Activated CD8-positive, alpha-beta memory T cell treated with anti-CD3 and anti-CD28 coated beads for 48 hours (primary cell): ENCODE measurements around the gene KRT25.

Experiments used
- DNase-seq, 3 experiments: peaks; one replicate each; pipeline ENCODE4 v3.0.0-alpha.2; 2020; ENCODE audit warnings: low read depth in 2 of 3, low spot score in 2 of 3

The KRT25 gene

GRCh38 chr17:40755231-40755630 is at the start of gene KRT25:
Gene KRT25, minus strand, starts transcription at chr17:40755331. Its CDS starts 60 bp downstream, at chr17:40755271.
- DNase-seq = no peak

GRCh38 chr17:40803617-40804082 is 48.5 kb upstream of the KRT25 start:
- peak; percentile 41 to 55 (median 52) for DNase-seq

- DNase-seq = no peak
Measured at GRCh38 chr17:40801157-40801556, 46.0 kb upstream of the KRT25 start.

DNA sequence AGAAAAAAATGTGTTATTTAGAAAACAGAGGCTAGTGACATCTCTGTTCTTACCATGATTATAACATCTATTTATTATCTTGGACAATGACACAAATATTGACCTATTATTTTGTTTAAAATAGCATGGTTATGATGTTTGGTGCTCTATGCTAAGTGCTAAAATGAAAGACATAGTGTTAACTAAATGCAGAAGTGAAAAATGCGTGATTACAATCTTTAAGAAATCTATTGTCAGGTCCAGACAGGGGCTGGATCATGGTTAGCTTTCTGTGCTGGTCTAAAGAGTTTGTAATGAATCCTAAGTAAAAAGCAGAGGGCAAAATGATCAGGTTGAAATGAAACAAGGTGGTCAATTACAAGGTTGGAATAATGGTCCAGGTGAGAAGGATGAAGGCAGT is 45.2 kb upstream of the KRT25 start:
- no peak for DNase-seq

- DNase-seq = no peak
Measured at GRCh38 chr17:40799859-40800258, 44.7 kb upstream of the KRT25 start, which contains the start of gene KRT28. Gene KRT28, minus strand, starts transcription at chr17:40799959. Its CDS starts 66 bp downstream, at chr17:40799893.

DNA sequence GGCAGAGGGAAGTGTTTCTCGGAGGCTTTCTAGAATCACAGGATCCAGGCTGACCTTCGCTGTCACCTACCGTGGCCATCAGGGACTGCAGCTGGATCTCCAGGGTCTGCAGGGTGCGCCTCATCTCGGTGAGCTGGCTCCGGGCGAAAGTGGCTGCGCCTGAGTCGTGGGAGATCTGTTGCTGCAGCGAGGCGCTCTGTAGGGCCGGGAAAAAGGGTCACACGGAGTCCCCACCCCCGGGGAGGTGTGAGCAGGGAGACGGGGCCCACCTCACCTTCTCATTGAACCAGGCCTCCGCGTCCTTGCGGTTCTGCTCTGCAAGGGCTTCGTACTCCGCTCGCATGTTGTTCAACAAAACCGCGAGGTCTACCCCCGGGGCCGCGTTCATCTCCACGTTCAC is 41.7 kb upstream of the KRT25 start:
- no peak for DNase-seq

GRCh38 chr17:40795019-40795667 is 40.0 kb upstream of the KRT25 start:
- DNase-seq = no peak

DNA sequence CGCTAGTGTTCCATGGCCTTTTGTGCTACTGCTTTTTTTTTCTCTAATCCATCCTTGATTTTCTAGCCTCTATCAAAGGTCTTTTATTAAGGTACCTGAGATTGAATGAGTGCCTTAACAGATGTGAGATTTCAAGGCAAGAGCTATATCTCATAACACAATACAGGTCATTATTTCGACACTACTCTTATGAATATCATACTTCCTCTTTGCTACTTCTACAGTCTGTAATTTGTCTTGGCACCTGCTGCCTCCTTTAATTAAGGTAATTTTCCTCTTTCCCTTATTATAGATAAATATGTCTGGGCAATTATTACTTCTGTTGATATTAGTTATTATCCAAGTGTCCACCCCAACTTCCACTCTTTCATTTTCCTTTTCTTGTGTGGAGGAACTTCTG is 39.3 kb upstream of the KRT25 start:
- DNase-seq = no peak

DNA sequence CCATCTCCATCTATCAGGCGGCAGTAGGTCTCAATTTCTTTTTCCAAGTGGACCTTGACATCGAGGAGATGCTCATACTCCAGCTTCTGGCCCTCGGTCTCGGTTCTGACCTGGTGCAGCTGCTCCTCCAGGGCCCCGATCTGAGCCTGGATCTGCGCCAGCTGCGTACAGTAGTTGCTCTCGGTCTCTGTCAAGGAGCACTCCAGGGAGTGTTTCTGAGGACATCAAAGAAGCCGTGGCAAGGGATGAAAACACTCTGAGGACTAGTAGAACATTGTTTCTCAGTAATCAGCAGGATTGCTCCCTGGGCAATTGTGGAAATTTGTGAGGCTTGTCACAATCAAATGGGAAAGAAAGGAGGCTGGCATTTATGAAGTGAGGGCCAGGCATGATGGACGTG is 38.7 kb upstream of the KRT25 start:
- DNase-seq = no peak

DNA sequence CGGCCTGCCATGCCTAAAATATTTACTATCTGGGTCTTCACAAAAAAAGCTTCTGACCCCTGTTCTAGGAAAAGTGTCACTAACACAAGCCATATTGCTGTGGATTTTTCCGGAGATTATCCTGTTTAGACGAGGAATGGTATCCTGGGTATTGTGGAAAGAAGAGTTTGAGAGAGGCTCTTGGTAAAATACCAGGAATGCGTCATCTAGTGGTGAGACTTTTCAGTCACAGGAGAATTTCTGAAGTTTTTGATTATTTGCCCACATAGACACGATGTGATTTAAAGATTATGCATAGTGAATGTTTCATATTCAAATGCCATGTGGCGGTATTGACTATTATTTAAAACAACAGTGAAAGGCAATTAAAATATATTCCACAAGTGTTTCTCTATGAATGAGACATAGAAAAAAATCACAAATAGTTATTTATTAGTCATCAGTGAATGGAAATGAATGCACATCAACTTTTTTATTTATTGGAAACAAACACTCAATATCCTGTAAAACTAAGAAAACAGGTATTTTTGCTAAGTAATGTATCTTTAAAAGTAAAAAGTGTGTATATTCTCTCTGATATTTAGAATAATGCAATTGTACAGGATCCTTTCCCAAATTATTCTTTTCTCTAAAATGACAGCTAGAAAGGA is 36.8 kb upstream of the KRT25 start:
- no peak for DNase-seq

DNA sequence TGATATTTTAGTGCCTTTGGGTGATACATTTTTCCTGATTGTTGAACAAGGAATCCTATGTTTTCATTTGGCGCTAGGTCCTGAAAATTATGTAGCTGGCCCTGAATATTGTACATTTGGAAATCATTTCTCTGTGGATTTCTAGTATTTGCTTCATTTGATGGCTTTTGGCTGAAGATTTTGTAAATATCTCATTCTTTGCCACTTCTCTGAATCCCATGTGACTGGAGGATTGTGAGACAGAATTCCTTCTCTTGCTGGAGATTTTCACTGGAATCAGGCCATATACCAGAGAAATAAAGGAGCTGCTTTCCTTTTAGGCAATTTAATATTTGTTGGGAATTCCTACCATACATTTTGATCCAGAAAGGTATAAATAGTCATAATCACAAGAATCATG is 36.0 kb upstream of the KRT25 start:
- DNase-seq = no peak

GRCh38 chr17:40782450-40782849 is 27.3 kb upstream of the KRT25 start, which contains the start of gene KRT27:
Gene KRT27, minus strand, starts transcription at chr17:40782550. Its CDS starts 57 bp downstream, at chr17:40782493.
- DNase-seq = no peak

GRCh38 chr17:40779181-40779909 is 24.2 kb upstream of the KRT25 start:
- DNase-seq = no peak

DNA sequence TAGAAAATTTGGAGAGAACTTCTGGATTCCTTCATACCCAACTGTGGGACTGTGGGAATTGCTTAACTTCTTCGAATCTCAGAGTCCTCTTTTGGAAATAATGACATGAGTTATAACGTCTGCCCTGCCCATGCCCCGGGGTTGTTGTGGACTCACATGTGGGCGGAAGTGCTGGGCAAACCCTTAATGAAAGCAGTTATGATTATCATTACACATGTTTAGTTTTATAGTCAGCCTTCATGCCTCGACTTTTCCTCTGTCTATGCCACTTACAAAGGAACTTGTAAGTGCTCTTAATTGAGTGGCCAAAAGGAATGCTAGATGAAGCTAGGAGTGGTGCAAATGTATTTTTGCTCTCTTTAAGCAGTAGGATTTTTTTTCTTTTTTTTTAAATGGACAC is 23.3 kb upstream of the KRT25 start:
- no peak for DNase-seq

DNA sequence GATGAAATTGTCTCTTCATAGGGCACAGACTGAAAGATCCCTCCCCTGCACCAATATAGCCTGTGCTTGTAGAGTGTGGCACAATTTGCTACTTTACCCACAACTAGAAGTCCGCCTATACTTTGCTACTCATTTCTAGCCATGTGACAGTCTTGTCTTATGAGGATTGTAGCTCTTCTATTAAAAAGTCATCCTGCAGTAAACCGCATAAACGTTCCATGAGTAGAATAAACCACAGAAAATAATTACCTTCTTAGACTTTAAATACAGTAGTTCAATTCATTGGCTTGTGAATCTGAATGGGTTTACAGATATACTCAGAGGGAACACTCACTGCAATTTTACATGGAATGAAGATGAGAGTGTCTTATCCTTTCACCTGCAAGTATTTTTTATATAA is 22.8 kb upstream of the KRT25 start:
- no peak for DNase-seq

GRCh38 chr17:40777459-40777858 is 22.3 kb upstream of the KRT25 start:
- DNase-seq = no peak

- no peak for DNase-seq
Measured at GRCh38 chr17:40775945-40776344, 20.8 kb upstream of the KRT25 start.

DNA sequence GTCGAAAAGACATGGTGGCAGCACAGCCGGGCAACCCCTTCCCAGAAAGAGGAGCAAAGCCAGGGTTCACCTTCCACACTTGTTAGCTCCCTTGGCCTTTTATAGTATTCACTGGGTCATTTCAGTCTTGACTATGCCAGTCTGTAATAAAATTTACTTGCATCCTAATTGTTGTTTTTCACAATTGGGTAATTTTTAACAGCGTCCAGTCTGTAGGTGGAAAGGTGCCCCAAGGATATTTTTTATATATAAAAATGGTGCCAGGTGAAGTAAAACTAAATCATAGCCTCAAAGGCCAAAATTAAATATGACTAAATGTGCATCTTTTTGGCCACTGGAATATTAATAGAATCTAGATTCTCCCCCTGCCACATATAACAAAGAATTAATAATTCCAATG is 17.0 kb upstream of the KRT25 start, which contains the start of gene KRT26:
Gene KRT26, minus strand, starts transcription at position 101 of the 400 bp plus-strand sequence. Its CDS starts 88 bp downstream, at position 13.
- DNase-seq = no peak

DNA sequence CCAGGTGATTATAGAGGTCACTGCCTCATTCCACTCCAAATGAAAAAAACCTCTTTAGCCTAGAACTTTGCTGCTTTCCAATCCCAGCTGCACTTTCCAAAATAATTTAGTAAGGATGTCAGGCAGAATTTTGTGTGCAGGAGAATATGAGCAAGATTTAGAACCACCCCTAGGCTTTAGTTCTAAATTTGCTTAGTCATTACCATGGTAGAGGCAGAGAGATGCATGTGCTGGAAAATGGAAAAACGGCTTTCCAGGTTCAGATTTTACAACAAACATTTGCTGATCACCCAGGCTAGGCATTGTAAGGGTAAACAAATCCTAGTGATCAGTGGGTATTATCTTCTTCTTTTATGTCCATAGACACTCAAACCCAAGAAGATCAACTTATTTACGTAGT is 10.5 kb upstream of the KRT25 start:
- DNase-seq = no peak

- DNase-seq = no peak
Measured at GRCh38 chr17:40763752-40764151, 8.6 kb upstream of the KRT25 start.

GRCh38 chr17:40760105-40761016 is 5.2 kb upstream of the KRT25 start:
- DNase-seq = no peak
